HepG2 (cell line): Measurements from ENCODE around the gene LAMC3. TPM values are rescaled to one million over a fixed set of nuclear protein-coding genes. Genes with fewer than 3 reads are reported as not detected.

Source experiments
- ATAC-seq: fragments of 200-7000 bp; cut with Tn5 transposase; 3 replicates; pipeline ENCODE4 v1.9.1; 2020; ENCODE audit warnings: mild to moderate bottlenecking, moderate library complexity
- BruUV-seq: library from RNA; stranded (reverse); fragments of 400-500 nt; replicated peaks from 2 replicates; lab custom pipeline; 2021; lab: Mats Ljungman, UMichigan
- CTCF ChIA-PET: fragments of 300-600 bp; formaldehyde crosslinking; extraction: SDS; loops from one replicate; lab custom pipeline; 2021; ENCODE audit warnings: low total read pairs, inconsistent platforms, low intra/inter-chr PET ratio; lab: Yijun Ruan, JAX
- POLR2A ChIA-PET: fragments of 350-600 bp; sonication (Branson Sonifier 250); formaldehyde crosslinking; loops from one replicate; lab custom pipeline; 2020; ENCODE audit warnings: antibody characterized with exemption, inconsistent platforms; lab: Yijun Ruan, JAX
- DNase-seq: peaks from one replicate; pipeline ENCODE4 v3.0.0-alpha.2; 2015; ENCODE audit warnings: low spot score
- FAIRE-seq: peaks from 3 replicates; lab custom pipeline; 2011; peaks lifted over from hg19 to GRCh38; lab: Jason Lieb, UNC
- H2AFZ ChIP-seq: one replicate; pipeline ENCODE4 v1.6.1; 2011; ENCODE audit warnings: low read length, inconsistent platforms
- H3K27ac ChIP-seq: fragments of 300-600 bp; 3 replicates; pipeline ENCODE4 v1.8.0; 2011; ENCODE audit warnings: mixed run types, mild to moderate bottlenecking, mixed read lengths, low read length, inconsistent platforms; ENCODE audit not compliant: insufficient read depth; ENCODE audit errors: extremely low read length
- H3K27me3 ChIP-seq, 2 experiments: fragments of 200-600 bp in 1 of 2; 2 replicates in 1 of 2; 3 replicates in 1 of 2; pipeline versions ENCODE4 v1.6.0 to v1.8.0; 2011; ENCODE audit warnings: low read length in 2 of 2, mild to moderate bottlenecking in 2 of 2, moderate library complexity in 2 of 2, inconsistent platforms in 1 of 2; ENCODE audit not compliant: insufficient read depth in 2 of 2, control insufficient read depth in 1 of 2
- H3K36me3 ChIP-seq, 2 experiments: fragments of 200-600 bp in 1 of 2; replicated peaks in 1 of 2; 2 replicates in 1 of 2; 3 replicates in 1 of 2; pipeline versions ENCODE4 v1.5.1 to v1.8.0; 2011; ENCODE audit warnings: low read length in 2 of 2, inconsistent platforms in 1 of 2; ENCODE audit not compliant: insufficient read depth in 2 of 2, control insufficient read depth in 1 of 2
- H3K4me1 ChIP-seq: 2 replicates; pipeline ENCODE4 v1.5.1; 2012; ENCODE audit warnings: low read length, inconsistent platforms; ENCODE audit not compliant: insufficient read depth
- H3K4me2 ChIP-seq: 2 replicates; pipeline ENCODE4 v1.6.0; 2011; ENCODE audit warnings: low read depth, low read length, inconsistent platforms
- H3K4me3 ChIP-seq, 3 experiments: fragments of 200-600 bp in 1 of 3; sonication (generic), shearing (Covaris generic) in 1 of 3; replicated peaks in 1 of 3; 2 replicates each; pipeline ENCODE4 v1.5.1; 2011 to 2016; ENCODE audit warnings: low read length in 3 of 3, inconsistent platforms in 2 of 3, low read depth in 2 of 3, mild to moderate bottlenecking in 2 of 3, control low read depth in 1 of 3, mixed read lengths in 1 of 3; ENCODE audit not compliant: insufficient read depth in 1 of 3
- H3K79me2 ChIP-seq: one replicate; pipeline ENCODE4 v1.6.1; 2011; ENCODE audit warnings: low read length, inconsistent platforms; ENCODE audit not compliant: insufficient read depth
- H3K9ac ChIP-seq: 2 replicates; pipeline ENCODE4 v1.6.0; 2011; ENCODE audit warnings: mild to moderate bottlenecking, low read depth, low read length, inconsistent platforms; ENCODE audit not compliant: insufficient read depth
- H3K9me3 ChIP-seq: 2 replicates; pipeline ENCODE4 v1.5.1; 2012; ENCODE audit warnings: mild to moderate bottlenecking, low read length
- H4K20me1 ChIP-seq: 2 replicates; pipeline ENCODE4 v1.6.0; 2011; ENCODE audit warnings: inconsistent platforms, mild to moderate bottlenecking, low read length, moderate library complexity; ENCODE audit not compliant: insufficient read depth
- FOXJ3 ChIP-seq: sonication (generic); formaldehyde crosslinking; IDR thresholded peaks from 2 replicates; pipeline ENCODE4 v1.4.0; 2020; ENCODE audit warnings: missing genetic modification reagents, mild to moderate bottlenecking, borderline replicate concordance
- NR2C2 ChIP-seq: sonication (generic); formaldehyde crosslinking; IDR thresholded peaks from 2 replicates; pipeline ENCODE4 v1.4.0; 2020; ENCODE audit warnings: missing genetic modification reagents, mild to moderate bottlenecking, moderate library complexity, borderline replicate concordance
- ZBTB20 ChIP-seq: sonication (generic); formaldehyde crosslinking; IDR thresholded peaks from 2 replicates; pipeline ENCODE4 v1.8.1; 2023; ENCODE audit warnings: missing genetic modification reagents, low read depth, mild to moderate bottlenecking, borderline replicate concordance
- ZNF234 ChIP-seq: sonication (generic); formaldehyde crosslinking; conservative IDR thresholded peaks from 2 replicates; pipeline ENCODE4 v1.5.1; 2020; ENCODE audit warnings: mild to moderate bottlenecking, missing genetic modification reagents
- ZNF430 ChIP-seq: sonication (generic); formaldehyde crosslinking; IDR thresholded peaks from 2 replicates; pipeline ENCODE4 v1.9.0; 2021; ENCODE audit warnings: mild to moderate bottlenecking, missing genetic modification reagents
- ZNF557 ChIP-seq: sonication (generic); formaldehyde crosslinking; IDR thresholded peaks from 2 replicates; pipeline ENCODE4 v1.4.0; 2020; ENCODE audit warnings: missing genetic modification reagents
- WGBS: methylation state at CpG from one replicate; pipeline ENCODE4 v1.1.6; 2017; ENCODE audit warnings: low lambda C conversion rate; 5-methylcytosine and 5-hydroxymethylcytosine counted together
- in situ Hi-C: cut with HindIII; loops from 2 replicates; pipeline ENCODE4 v1.10.0; 2017; ENCODE audit warnings: low pct_unique_long_range_greater_than_20kb; ENCODE audit not compliant: extremely low pct_ligation_motif_present
- intact Hi-C: fragments of 100-400 bp; cut with micrococcal nuclease; formaldehyde crosslinking; loops from one replicate; pipeline ENCODE4 v1.10.0; 2022; ENCODE audit not compliant: unreplicated experiment
- polyA plus RNA-seq, 8 experiments: library from polyadenylated mRNA; depleted of rRNA in 3 of 8; stranded (reverse) in 7 of 8; unstranded in 1 of 8; fragments of >200 nt; fragmentation: Illumina TruSeq in 4 of 8; extraction: Trizol in 4 of 8; gene quantifications; 2 replicates each; pipeline versions ENCODE4 v1.2.1 to v1.2.3, GENCODE V29; 2011 to 2016; ENCODE audit warnings: low read depth in 4 of 8, missing spikeins in 1 of 8, mixed read lengths in 1 of 8; ENCODE audit not compliant: insufficient read depth in 1 of 8
- total RNA-seq, 5 experiments: library from RNA; depleted of rRNA; stranded (reverse); fragments of >200 nt; fragmentation: Illumina TruSeq; extraction: Trizol; gene quantifications; 2 replicates each; pipeline ENCODE4 v1.2.3, GENCODE V29; 2016; ENCODE audit warnings: low read depth in 1 of 5
- TF ChIP-seq, protein P1 (sequence below): IDR thresholded peaks from 2 replicates; pipeline ENCODE4 v1.6.1; 2012; ENCODE audit warnings: low read length, improper control_type of control experiment
- TF ChIP-seq, protein P2 (sequence below): sonication (generic); formaldehyde crosslinking; IDR thresholded peaks from 2 replicates; pipeline ENCODE4 v1.4.0; 2020; ENCODE audit warnings: missing genetic modification reagents
- TF ChIP-seq, protein P3 (sequence below): sonication (generic); formaldehyde crosslinking; IDR thresholded peaks from 2 replicates; pipeline ENCODE4 v1.4.0; 2020; ENCODE audit warnings: missing genetic modification reagents

Gene LAMC3
- total and polyA plus RNA-seq, 2 of the 13 experiments (the other 11 are each of a cell fraction or from before 2014, with no cell fraction given): 0.07 to 0.57 TPM

DNA sequence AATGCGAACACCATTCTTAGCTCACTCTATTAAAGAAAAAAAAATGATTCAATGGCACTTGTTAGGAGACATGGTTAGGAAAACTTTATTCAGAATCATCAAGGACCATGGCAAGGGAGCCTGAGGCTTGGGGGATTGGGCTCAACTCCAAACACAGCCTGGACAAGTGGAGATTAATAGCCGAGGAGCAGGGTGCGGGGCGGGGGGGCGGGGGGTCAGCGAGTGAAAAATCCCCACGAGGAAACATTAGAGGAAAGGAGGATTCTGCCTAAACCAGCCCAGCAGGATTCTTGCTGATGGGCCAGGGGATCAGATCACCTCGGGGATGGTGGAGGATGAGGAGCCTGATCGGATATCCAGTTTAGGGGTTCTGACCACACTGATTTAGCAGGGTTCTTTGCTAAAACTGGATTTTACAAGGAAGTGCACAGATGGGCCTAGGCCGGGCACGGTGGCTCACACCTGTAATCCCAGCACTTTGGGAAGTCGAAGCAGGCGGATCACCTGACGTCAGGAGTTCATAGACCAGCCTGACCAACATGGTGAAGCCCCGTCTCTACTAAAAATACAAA lies 45.6 kb upstream of the LAMC3 start:
- intact Hi-C loops: no loop called here
- no peaks in the 10 kb centered on the region for H4K20me1 ChIP-seq
- peaks cover 2 to 71% of the 10 kb centered on the region in 2 experiments; a peak in 4 of 5 replicates for H3K27me3 ChIP-seq
- POLR2A ChIA-PET: no interaction called here
- H3K9me3 ChIP-seq: peaks cover 4% of the 10 kb centered on the region
- FAIRE-seq: no peak
- BruUV-seq: no TSS peak
- H3K9ac ChIP-seq: no peak overlapping the region
- DNase-seq: no peak
- TF ChIP-seq, protein P1, sequence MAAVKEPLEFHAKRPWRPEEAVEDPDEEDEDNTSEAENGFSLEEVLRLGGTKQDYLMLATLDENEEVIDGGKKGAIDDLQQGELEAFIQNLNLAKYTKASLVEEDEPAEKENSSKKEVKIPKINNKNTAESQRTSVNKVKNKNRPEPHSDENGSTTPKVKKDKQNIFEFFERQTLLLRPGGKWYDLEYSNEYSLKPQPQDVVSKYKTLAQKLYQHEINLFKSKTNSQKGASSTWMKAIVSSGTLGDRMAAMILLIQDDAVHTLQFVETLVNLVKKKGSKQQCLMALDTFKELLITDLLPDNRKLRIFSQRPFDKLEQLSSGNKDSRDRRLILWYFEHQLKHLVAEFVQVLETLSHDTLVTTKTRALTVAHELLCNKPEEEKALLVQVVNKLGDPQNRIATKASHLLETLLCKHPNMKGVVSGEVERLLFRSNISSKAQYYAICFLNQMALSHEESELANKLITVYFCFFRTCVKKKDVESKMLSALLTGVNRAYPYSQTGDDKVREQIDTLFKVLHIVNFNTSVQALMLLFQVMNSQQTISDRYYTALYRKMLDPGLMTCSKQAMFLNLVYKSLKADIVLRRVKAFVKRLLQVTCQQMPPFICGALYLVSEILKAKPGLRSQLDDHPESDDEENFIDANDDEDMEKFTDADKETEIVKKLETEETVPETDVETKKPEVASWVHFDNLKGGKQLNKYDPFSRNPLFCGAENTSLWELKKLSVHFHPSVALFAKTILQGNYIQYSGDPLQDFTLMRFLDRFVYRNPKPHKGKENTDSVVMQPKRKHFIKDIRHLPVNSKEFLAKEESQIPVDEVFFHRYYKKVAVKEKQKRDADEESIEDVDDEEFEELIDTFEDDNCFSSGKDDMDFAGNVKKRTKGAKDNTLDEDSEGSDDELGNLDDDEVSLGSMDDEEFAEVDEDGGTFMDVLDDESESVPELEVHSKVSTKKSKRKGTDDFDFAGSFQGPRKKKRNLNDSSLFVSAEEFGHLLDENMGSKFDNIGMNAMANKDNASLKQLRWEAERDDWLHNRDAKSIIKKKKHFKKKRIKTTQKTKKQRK: no peak
- TF ChIP-seq NR2C2 (no peak), ZBTB20 (CRISPR knock-in tag) (no peak), FOXJ3 (no peak), ZNF234 (CRISPR knock-in tag) (no peak), ZNF557 (CRISPR knock-in tag) (no peak), ZNF430 (CRISPR knock-in tag) (no peak)
- TF ChIP-seq, protein P2, sequence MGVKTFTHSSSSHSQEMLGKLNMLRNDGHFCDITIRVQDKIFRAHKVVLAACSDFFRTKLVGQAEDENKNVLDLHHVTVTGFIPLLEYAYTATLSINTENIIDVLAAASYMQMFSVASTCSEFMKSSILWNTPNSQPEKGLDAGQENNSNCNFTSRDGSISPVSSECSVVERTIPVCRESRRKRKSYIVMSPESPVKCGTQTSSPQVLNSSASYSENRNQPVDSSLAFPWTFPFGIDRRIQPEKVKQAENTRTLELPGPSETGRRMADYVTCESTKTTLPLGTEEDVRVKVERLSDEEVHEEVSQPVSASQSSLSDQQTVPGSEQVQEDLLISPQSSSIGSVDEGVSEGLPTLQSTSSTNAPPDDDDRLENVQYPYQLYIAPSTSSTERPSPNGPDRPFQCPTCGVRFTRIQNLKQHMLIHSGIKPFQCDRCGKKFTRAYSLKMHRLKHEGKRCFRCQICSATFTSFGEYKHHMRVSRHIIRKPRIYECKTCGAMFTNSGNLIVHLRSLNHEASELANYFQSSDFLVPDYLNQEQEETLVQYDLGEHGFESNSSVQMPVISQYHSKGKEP: no peak
- TF ChIP-seq, protein P3, sequence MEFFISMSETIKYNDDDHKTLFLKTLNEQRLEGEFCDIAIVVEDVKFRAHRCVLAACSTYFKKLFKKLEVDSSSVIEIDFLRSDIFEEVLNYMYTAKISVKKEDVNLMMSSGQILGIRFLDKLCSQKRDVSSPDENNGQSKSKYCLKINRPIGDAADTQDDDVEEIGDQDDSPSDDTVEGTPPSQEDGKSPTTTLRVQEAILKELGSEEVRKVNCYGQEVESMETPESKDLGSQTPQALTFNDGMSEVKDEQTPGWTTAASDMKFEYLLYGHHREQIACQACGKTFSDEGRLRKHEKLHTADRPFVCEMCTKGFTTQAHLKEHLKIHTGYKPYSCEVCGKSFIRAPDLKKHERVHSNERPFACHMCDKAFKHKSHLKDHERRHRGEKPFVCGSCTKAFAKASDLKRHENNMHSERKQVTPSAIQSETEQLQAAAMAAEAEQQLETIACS (CRISPR knock-in tag): no peak
- TF ChIP-seq, all 625 proteins: peak for 0
- Histone ChIP-seq H3K4me1 (no peaks in the 10 kb centered on the region), H3K4me3 (no peak overlapping the region), H2AFZ (no peak overlapping the region), H3K79me2 (no peaks in the 10 kb centered on the region), H3K4me2 (no peak overlapping the region), H3K27ac (no peak overlapping the region), H3K36me3 (no peaks in the 10 kb centered on the region)
- CTCF ChIA-PET: no interaction called here
- no peak for ATAC-seq
- 49% methylated on average over 15 of the region's 15 CpGs for WGBS
- in situ Hi-C loops: no loop called here
